DND-41 (cell line): Measurements from ENCODE around the gene TNKS2.

ENCODE experiments used
- ATAC-seq: fragments of 200-7000 bp; cut with Tn5 transposase; 3 replicates; pipeline ENCODE4 v1.9.1; 2021; ENCODE audit warnings: low read depth; ENCODE audit not compliant: insufficient read depth
- DNase-seq: peaks from one replicate; pipeline ENCODE4 v3.0.0-alpha.2; 2020
- H2AFZ ChIP-seq: 2 replicates; pipeline ENCODE4 v1.6.0; 2012; ENCODE audit warnings: low read depth, low read length
- H3K27ac ChIP-seq: 2 replicates; pipeline ENCODE4 v1.5.1; 2012; ENCODE audit warnings: low read length, inconsistent platforms
- H3K27me3 ChIP-seq: fragments of 200-600 bp; sonication (generic); 2 replicates; pipeline ENCODE4 v1.6.0; 2012; ENCODE audit warnings: low read length, mild to moderate bottlenecking, inconsistent platforms; ENCODE audit not compliant: insufficient read depth, poor library complexity
- H3K36me3 ChIP-seq: 2 replicates; pipeline ENCODE4 v1.5.1; 2012; ENCODE audit warnings: low read length, inconsistent platforms; ENCODE audit not compliant: insufficient read depth
- H3K4me1 ChIP-seq: 2 replicates; pipeline ENCODE4 v1.5.1; 2012; ENCODE audit warnings: mild to moderate bottlenecking, low read length; ENCODE audit not compliant: insufficient read depth
- H3K4me2 ChIP-seq: 2 replicates; pipeline ENCODE4 v1.6.0; 2012; ENCODE audit warnings: mild to moderate bottlenecking, moderate library complexity, low read length, inconsistent platforms; ENCODE audit not compliant: insufficient read depth
- H3K4me3 ChIP-seq, 2 experiments: fragments of 200-600 bp in 1 of 2; shearing (Covaris generic) in 1 of 2; 2 replicates each; pipeline ENCODE4 v1.5.1; 2012 to 2016; ENCODE audit warnings: inconsistent platforms in 2 of 2, low read length in 2 of 2, mild to moderate bottlenecking in 2 of 2, low read depth in 1 of 2, moderate library complexity in 1 of 2
- H3K79me2 ChIP-seq: 2 replicates; pipeline ENCODE4 v1.6.0; 2012; ENCODE audit warnings: low read length, inconsistent platforms; ENCODE audit not compliant: insufficient read depth
- H3K9ac ChIP-seq: 2 replicates; pipeline ENCODE4 v1.6.0; 2012; ENCODE audit warnings: low read depth, mild to moderate bottlenecking, inconsistent platforms, low read length, moderate library complexity
- H3K9me3 ChIP-seq: 2 replicates; pipeline ENCODE4 v1.5.1; 2012; ENCODE audit warnings: low read length, moderate library complexity, mild to moderate bottlenecking, inconsistent platforms; ENCODE audit not compliant: insufficient read depth, severe bottlenecking
- H4K20me1 ChIP-seq: 2 replicates; pipeline ENCODE4 v1.6.0; 2012; ENCODE audit warnings: low read length; ENCODE audit not compliant: insufficient read depth
- CTCF ChIP-seq: IDR thresholded peaks from 2 replicates; pipeline ENCODE4 v1.5.1; 2012; ENCODE audit warnings: borderline replicate concordance, low read length, moderate library complexity, mild to moderate bottlenecking; ENCODE audit not compliant: poor library complexity, severe bottlenecking; ENCODE audit errors: extremely low read depth
- EZH2 ChIP-seq: IDR thresholded peaks from 3 replicates; pipeline ENCODE4 v1.6.1; 2012; ENCODE audit warnings: borderline replicate concordance, low read depth, mild to moderate bottlenecking, moderate library complexity, low read length, inconsistent platforms; ENCODE audit not compliant: severe bottlenecking

Gene TNKS2

DNA sequence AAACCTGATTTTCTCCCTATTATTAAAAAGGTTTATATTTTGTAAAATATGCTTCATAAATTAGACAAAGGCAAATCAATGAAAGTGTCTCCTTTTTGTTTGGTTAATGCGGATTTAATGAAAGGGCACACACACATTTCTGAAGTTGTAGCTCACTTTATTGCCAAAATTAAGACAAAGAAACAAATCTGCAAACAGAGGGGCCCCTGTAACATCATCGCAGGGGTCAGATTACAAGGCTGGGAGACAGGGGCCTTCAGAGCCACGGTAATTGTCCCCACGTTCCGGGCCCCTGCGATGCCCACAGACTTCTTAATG lies 88.7 kb downstream of the TNKS2 start:
- Histone ChIP-seq H3K9me3 (no peaks in the 10 kb centered on the region), H3K36me3 (no peaks in the 10 kb centered on the region), H3K4me1 (no peaks in the 10 kb centered on the region), H3K27me3 (no peaks in the 10 kb centered on the region), H4K20me1 (no peaks in the 10 kb centered on the region), H3K4me2 (no peak overlapping the region), H3K79me2 (no peaks in the 10 kb centered on the region), H2AFZ (no peak overlapping the region), H3K4me3 (no peak overlapping the region), H3K9ac (no peak overlapping the region), H3K27ac (no peak overlapping the region)
- ATAC-seq (no peak), DNase-seq (no peak)
- TF ChIP-seq EZH2 (no peak), CTCF (no peak)

- H3K9me3 ChIP-seq = no peaks in the 10 kb centered on the region
- H3K4me2 ChIP-seq = no peak overlapping the region
- no peaks in the 10 kb centered on the region for H3K27me3 ChIP-seq
- no peaks in the 10 kb centered on the region for H3K36me3 ChIP-seq
- H4K20me1 ChIP-seq = no peaks in the 10 kb centered on the region
- H2AFZ ChIP-seq = no peak overlapping the region
- no peak for ATAC-seq
- no peaks in the 10 kb centered on the region for H3K79me2 ChIP-seq
- no peak overlapping the region for H3K4me3 ChIP-seq
- no peak overlapping the region for H3K9ac ChIP-seq
- no peak overlapping the region for H3K27ac ChIP-seq
- no peaks in the 10 kb centered on the region for H3K4me1 ChIP-seq
- DNase-seq = no peak
- TF ChIP-seq EZH2 = no peak
- no peak for TF ChIP-seq CTCF
Measured at GRCh38 chr10:91887272-91888076, 89.2 kb downstream of the TNKS2 start.

DNA sequence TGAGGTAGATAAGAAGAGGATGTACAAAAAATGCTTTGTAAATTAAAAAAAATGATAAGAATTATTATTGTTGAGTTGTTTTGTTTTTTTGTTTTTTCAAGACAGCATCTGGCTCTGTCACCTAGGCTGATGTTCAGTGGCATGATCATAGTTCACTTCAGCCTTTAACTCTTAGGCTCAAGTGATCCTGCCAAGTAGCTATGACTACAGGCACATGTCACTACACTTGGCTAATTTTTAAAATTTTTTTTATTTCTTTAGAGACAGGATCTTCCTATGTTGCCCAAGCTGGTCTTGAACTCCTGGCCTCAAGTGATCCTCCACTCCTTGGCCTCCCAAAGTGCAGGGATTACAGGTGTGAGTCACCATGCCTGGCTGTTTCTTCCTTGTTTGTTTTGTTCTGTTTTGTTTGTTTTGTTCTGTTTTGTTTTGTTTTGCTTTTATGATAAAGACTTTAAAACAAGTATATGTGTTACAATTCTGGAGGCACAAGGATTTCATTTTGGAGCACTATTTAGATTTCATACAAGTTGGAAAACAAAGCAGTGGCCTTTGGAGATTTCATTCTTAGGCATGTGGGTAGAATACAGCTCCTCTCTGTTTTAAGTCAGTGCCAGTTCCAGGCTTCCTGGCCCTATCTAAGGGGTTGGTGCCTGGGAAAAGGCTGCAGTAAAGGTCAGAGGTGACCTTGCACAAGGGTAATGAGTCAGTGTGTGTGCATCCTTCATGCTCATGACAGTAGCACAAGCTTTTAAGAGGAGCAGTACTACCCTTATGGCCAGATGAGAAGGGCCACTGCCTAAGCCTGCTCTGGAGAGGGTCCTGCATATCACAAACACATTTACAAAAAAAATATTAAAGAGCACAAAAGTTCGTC lies 93.1 kb downstream of the TNKS2 start:
- no peak for DNase-seq
- TF ChIP-seq EZH2 (no peak), CTCF (no peak)
- Histone ChIP-seq H3K9ac (no peak overlapping the region), H3K79me2 (no peaks in the 10 kb centered on the region), H3K4me3 (no peak overlapping the region), H3K4me2 (no peak overlapping the region), H3K4me1 (no peaks in the 10 kb centered on the region), H3K9me3 (no peaks in the 10 kb centered on the region), H4K20me1 (no peaks in the 10 kb centered on the region), H3K27ac (no peak overlapping the region), H2AFZ (no peak overlapping the region), H3K27me3 (no peaks in the 10 kb centered on the region), H3K36me3 (no peaks in the 10 kb centered on the region)
- ATAC-seq = no peak
